Heart left ventricle (tissue), 16 donors: ENCODE measurements around the gene MACROD1. TPM values are rescaled to one million over a fixed set of nuclear protein-coding genes. Genes with fewer than 3 reads are reported as not detected.

Experiments
- ATAC-seq, 4 donors: fragments of 200-7000 bp; cut with Tn5 transposase; one replicate each; pipeline ENCODE4 v1.9.1; 2020 to 2022; ENCODE audit warnings: moderate library complexity in 4 of 4, mild to moderate bottlenecking in 3 of 4, moderate number of reproducible peaks in 1 of 4
- DNase-seq, 5 donors: peaks; one replicate each; pipeline ENCODE4 v3.0.0-alpha.2; 2020
- H3K27ac ChIP-seq, 12 donors: fragments of 200-600 bp; sonication (generic) in 4 of 12; one replicate each; pipeline versions ENCODE4 v1.5.0 to v1.8.0; 2016 to 2022; ENCODE audit warnings: mild to moderate bottlenecking in 2 of 12
- H3K27me3 ChIP-seq, 9 donors: fragments of 200-600 bp; sonication (generic) in 2 of 9; one replicate each; pipeline versions ENCODE4 v1.5.1 to v1.8.0; 2016 to 2022; ENCODE audit warnings: mild to moderate bottlenecking in 3 of 9
- H3K36me3 ChIP-seq, 9 donors: fragments of 200-600 bp; sonication (generic) in 2 of 9; one replicate each; pipeline versions ENCODE4 v1.5.0 to v1.8.0; 2018 to 2022; ENCODE audit warnings: mild to moderate bottlenecking in 2 of 9
- H3K4me1 ChIP-seq, 12 donors: fragments of 200-600 bp; sonication (generic) in 4 of 12; one replicate each; pipeline versions ENCODE4 v1.5.0 to v1.8.0; 2016 to 2022; ENCODE audit warnings: mild to moderate bottlenecking in 3 of 12
- H3K4me3 ChIP-seq, 12 donors: fragments of 200-600 bp; sonication (generic) in 4 of 12; one replicate each; pipeline versions ENCODE4 v1.5.0 to v1.8.0; 2017 to 2022; ENCODE audit warnings: mild to moderate bottlenecking in 9 of 12, moderate library complexity in 4 of 12
- H3K9me3 ChIP-seq, 12 donors: fragments of 200-600 bp; sonication (generic) in 4 of 12; one replicate each; pipeline versions ENCODE4 v1.5.0 to v1.8.0; 2016 to 2022; ENCODE audit warnings: mild to moderate bottlenecking in 1 of 12
- POLR2A ChIP-seq, 2 donors: fragments of 450-650 bp; IDR thresholded peaks; one replicate each; pipeline ENCODE4 v1.6.1; 2017; ENCODE audit warnings: antibody characterized with exemption in 2 of 2, mild to moderate bottlenecking in 2 of 2, moderate library complexity in 2 of 2
- WGBS, 4 donors: extraction: QIAGEN DNeasy Blood & Tissue Kit in 2 of 4; methylation state at CpG; one replicate each; pipeline versions ENCODE4 v1.1.5 to v1.1.7; 2013 to 2018; 5-methylcytosine and 5-hydroxymethylcytosine counted together
- intact Hi-C, 10 donors: fragments of 100-400 bp; cut with DNase I; formaldehyde crosslinking; loops; one replicate each; pipeline versions ENCODE4 v1.11.1 to v1.14.2; 2022
- polyA plus RNA-seq, 2 donors: library from polyadenylated mRNA; stranded (reverse); fragments of 200-250 nt; gene quantifications; one replicate each; pipeline ENCODE4 v1.2.3, GENCODE V29; 2013
- total RNA-seq, 9 donors: library from RNA; depleted of rRNA in 2 of 9; stranded (reverse); fragments of >200 nt in 2 of 9; fragmentation: NEBNext Ultra II Directional in 3 of 9; extraction: Animal tissue kit (Norgen Biotek cat#: 25700) in 3 of 9; gene quantifications; one replicate each; pipeline versions ENCODE4 v1.1.0 to v1.2.4, GENCODE V29; 2016 to 2023
- TF ChIP-seq, protein P1 (sequence below), 12 donors: fragments of 200-600 bp; sonication (generic) in 4 of 12; IDR thresholded peaks; one replicate each; pipeline versions ENCODE4 v1.5.0 to v1.8.0; 2018 to 2022; ENCODE audit warnings: antibody characterized with exemption in 12 of 12, mild to moderate bottlenecking in 5 of 12
- donor health status: ischemic (EF 13 %, LVEDD 7.1; RV severe dilation, severe dysfunction).
- donor health status: healthy with polysubstance abuse.
- donor health status: DM: no; HTN: yes; CAD: no.
- donor health status: DM: no; HTN: no; CAD: no.
- donor health status: ischemic (EF 25% LVEDD 6.9; RV normal size, moderate dysfunction).
- donor health status: ischemic (EF 25% LVEDD 5.7; RV mildly dilated, moderate dysfunction).
- donor health status: healthy.
- donor health status: DM: yes; HTN: yes; CAD: no.
- donor health status: ischemic (EF 35%, LVEDD 5.7; RV mildly dilated, moderate dysfunction).
- donor health status: nonischemic (EF 11% LVEDD 7.7; RV severe dilation, severe dysfunction).
- donor health status: DM: yes; HTN: yes; CAD: no.
- donor health status: PGD.
- donor health status: ischemic (EF 29% LVEDD 5.4; RV normal size, mild dysfunction).
- donor health status: nonischemic (EF 23%, LVEDD 6.1; RV moderate dilation, normal function).

MACROD1 gene
- total and polyA plus RNA-seq, 11 donors = 48.9 to 287 (median 116) TPM

- H3K4me1 ChIP-seq = peaks cover 4 to 59% (median 12%) of the 10 kb centered on the region in 12 donors
- H3K36me3 ChIP-seq = no peaks in the 10 kb centered on the region
- peak in 1 of 4 donors; percentile 19 for ATAC-seq
- intact Hi-C loops = no loop called here
- no peak overlapping the region for H3K4me3 ChIP-seq
- H3K27ac ChIP-seq = no peak overlapping the region
- DNase-seq = no peak
- no peaks in the 10 kb centered on the region for H3K27me3 ChIP-seq
- TF ChIP-seq, protein P1, sequence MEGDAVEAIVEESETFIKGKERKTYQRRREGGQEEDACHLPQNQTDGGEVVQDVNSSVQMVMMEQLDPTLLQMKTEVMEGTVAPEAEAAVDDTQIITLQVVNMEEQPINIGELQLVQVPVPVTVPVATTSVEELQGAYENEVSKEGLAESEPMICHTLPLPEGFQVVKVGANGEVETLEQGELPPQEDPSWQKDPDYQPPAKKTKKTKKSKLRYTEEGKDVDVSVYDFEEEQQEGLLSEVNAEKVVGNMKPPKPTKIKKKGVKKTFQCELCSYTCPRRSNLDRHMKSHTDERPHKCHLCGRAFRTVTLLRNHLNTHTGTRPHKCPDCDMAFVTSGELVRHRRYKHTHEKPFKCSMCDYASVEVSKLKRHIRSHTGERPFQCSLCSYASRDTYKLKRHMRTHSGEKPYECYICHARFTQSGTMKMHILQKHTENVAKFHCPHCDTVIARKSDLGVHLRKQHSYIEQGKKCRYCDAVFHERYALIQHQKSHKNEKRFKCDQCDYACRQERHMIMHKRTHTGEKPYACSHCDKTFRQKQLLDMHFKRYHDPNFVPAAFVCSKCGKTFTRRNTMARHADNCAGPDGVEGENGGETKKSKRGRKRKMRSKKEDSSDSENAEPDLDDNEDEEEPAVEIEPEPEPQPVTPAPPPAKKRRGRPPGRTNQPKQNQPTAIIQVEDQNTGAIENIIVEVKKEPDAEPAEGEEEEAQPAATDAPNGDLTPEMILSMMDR (IDR thresholded peaks at IDR 0.05) = no peak
- no peak for TF ChIP-seq POLR2A (IDR thresholded peaks at IDR 0.05)
- 62 to 80% (median 75%) methylated on average over 13 of the region's 13 CpGs for WGBS, 4 donors
- H3K9me3 ChIP-seq = no peaks in the 10 kb centered on the region
Observed at GRCh38 chr11:64078905-64079304, 87.0 kb downstream of the MACROD1 start.

DNA sequence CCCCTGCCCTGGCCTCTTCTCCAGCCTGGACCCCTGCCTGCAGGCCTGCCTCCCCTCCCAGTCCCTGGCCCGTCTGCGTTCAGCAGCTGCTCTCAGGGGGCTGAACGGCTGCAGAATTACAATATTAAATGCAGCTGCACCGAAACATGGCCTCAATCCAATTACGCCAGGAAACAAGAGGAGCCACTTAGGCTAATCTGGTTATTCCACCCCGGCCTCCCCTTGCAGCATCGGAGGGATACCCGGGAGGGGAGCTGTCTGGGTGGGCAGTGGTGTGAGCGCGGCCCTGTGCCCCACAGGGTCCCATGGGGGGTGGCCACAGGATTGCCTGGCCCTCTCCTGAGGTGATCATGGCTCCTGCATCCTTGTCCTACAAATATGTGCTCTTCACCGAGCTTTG lies 87.6 kb downstream of the MACROD1 start:
- no peaks in the 10 kb centered on the region for H3K9me3 ChIP-seq
- H3K4me1 ChIP-seq = peaks cover 4 to 56% (median 12%) of the 10 kb centered on the region in 12 donors
- TF ChIP-seq, protein P1 (IDR thresholded peaks at IDR 0.05) = no peak
- TF ChIP-seq POLR2A (IDR thresholded peaks at IDR 0.05) = no peak
- intact Hi-C loops = no loop called here
- H3K27me3 ChIP-seq = no peaks in the 10 kb centered on the region
- no peaks in the 10 kb centered on the region for H3K36me3 ChIP-seq
- ATAC-seq = peak in 3 of 4 donors; percentile 36 to 42 (median 40)
- H3K27ac ChIP-seq = no peak overlapping the region
- WGBS, 4 donors = 15 to 24% (median 19%) methylated on average over 5 to 11 of the region's 11 CpGs
- no peak overlapping the region for H3K4me3 ChIP-seq
- peak in 1 of 5 donors; percentile 39 for DNase-seq

GRCh38 chr11:64077607-64078006 lies 88.3 kb downstream of the MACROD1 start:
- H3K27ac ChIP-seq = no peak overlapping the region
- no peaks in the 10 kb centered on the region for H3K9me3 ChIP-seq
- WGBS, 4 donors = 63 to 82% (median 79%) methylated on average over 2 to 12 of the region's 12 CpGs
- DNase-seq (no peak), ATAC-seq (no peak)
- intact Hi-C loops = no loop called here
- peaks cover 4 to 62% (median 13%) of the 10 kb centered on the region in 12 donors for H3K4me1 ChIP-seq
- no peak overlapping the region for H3K4me3 ChIP-seq
- H3K36me3 ChIP-seq = no peaks in the 10 kb centered on the region
- TF ChIP-seq, protein P1 (IDR thresholded peaks at IDR 0.05) = no peak
- TF ChIP-seq POLR2A (IDR thresholded peaks at IDR 0.05) = no peak
- no peaks in the 10 kb centered on the region for H3K27me3 ChIP-seq

- Histone ChIP-seq H3K4me1 (peaks cover 4 to 70% (median 14%) of the 10 kb centered on the region in 12 donors), H3K36me3 (no peaks in the 10 kb centered on the region), H3K27ac (no peak overlapping the region), H3K27me3 (no peaks in the 10 kb centered on the region), H3K4me3 (no peak overlapping the region), H3K9me3 (no peaks in the 10 kb centered on the region)
- intact Hi-C loops = no loop called here
- WGBS, 4 donors = 47 to 62% (median 53%) methylated on average over 7 to 8 of the region's 8 CpGs
- DNase-seq = no peak
- peak; percentile 23 to 53 (median 38) for ATAC-seq
- TF ChIP-seq, protein P1 (IDR thresholded peaks at IDR 0.05) = no peak
- no peak for TF ChIP-seq POLR2A (IDR thresholded peaks at IDR 0.05)
Observed at GRCh38 chr11:64076758-64077157, 89.2 kb downstream of the MACROD1 start.
